ENCODE results near the gene P2RY2.

DNA sequence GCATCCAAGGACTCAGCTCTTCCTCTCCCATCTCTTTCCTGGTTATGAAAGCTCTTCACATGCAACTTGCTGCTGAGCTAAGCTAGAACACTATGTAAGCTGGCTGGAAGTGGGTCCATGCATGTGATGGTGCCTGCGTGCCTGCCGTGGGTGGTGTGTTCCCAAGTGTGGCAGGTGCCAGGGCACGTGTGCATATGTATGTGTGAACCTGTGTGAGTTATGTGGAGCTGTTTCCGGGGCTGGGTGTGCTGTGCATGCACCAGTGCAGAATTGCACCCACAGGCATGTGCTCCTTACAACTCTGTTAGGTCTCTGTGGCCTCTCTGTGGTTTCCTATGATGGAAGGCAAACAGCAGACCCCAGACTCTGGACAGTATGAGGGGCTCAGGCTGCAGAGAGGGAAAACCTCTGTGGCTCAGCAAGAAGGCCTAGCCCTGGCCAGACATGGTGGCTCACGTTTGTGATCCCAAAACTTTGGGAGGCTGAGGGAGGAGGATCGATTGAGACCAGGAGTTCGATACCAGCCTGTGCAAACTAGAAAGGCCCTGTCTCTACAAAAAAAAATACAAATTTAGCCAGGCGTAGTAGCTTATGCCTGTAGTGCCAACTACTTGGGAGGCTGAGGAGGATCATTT lies 49.9 kb downstream of the P2RY2 start:
- TF ChIP-seq SP4 (IDR thresholded peaks at IDR 0.05; ENCODE audit: low read length) (no peak), RBBP5 (IDR thresholded peaks at IDR 0.05; ENCODE audit: borderline replicate concordance, low read depth, low read length) (no peak), NRF1 (IDR thresholded peaks at IDR 0.05; ENCODE audit: low read depth, low read length) (no peak), EZH2 (IDR thresholded peaks at IDR 0.05; ENCODE audit: low read depth, low read length, severe bottlenecking) (no peak), CBX8 (IDR thresholded peaks at IDR 0.05; ENCODE audit: borderline replicate concordance, low read depth, low read length) (no peak), POLR2A (IDR thresholded peaks at IDR 0.05; ENCODE audit: control extremely low read depth in 1 of 2, low read depth in 2 of 2, low read length in 2 of 2) (no peak), YY1 (IDR thresholded peaks at IDR 0.05; ENCODE audit: low read depth, low read length) (no peak), BCL11A (IDR thresholded peaks at IDR 0.05; ENCODE audit: low read depth in 2 of 2, low read length in 2 of 2) (no peak), TCF12 (IDR thresholded peaks at IDR 0.05; ENCODE audit: low read depth, low read length) (no peak)
- TF ChIP-seq, protein P1, sequence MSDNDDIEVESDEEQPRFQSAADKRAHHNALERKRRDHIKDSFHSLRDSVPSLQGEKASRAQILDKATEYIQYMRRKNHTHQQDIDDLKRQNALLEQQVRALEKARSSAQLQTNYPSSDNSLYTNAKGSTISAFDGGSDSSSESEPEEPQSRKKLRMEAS (IDR thresholded peaks at IDR 0.05): no peak
- TF ChIP-seq, protein P2, sequence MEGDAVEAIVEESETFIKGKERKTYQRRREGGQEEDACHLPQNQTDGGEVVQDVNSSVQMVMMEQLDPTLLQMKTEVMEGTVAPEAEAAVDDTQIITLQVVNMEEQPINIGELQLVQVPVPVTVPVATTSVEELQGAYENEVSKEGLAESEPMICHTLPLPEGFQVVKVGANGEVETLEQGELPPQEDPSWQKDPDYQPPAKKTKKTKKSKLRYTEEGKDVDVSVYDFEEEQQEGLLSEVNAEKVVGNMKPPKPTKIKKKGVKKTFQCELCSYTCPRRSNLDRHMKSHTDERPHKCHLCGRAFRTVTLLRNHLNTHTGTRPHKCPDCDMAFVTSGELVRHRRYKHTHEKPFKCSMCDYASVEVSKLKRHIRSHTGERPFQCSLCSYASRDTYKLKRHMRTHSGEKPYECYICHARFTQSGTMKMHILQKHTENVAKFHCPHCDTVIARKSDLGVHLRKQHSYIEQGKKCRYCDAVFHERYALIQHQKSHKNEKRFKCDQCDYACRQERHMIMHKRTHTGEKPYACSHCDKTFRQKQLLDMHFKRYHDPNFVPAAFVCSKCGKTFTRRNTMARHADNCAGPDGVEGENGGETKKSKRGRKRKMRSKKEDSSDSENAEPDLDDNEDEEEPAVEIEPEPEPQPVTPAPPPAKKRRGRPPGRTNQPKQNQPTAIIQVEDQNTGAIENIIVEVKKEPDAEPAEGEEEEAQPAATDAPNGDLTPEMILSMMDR (IDR thresholded peaks at IDR 0.05; ENCODE audit: control extremely low read depth in 1 of 3, insufficient read depth in 1 of 3, low read depth in 1 of 3, low read length in 3 of 3): no peak
- TF ChIP-seq, protein P3, sequence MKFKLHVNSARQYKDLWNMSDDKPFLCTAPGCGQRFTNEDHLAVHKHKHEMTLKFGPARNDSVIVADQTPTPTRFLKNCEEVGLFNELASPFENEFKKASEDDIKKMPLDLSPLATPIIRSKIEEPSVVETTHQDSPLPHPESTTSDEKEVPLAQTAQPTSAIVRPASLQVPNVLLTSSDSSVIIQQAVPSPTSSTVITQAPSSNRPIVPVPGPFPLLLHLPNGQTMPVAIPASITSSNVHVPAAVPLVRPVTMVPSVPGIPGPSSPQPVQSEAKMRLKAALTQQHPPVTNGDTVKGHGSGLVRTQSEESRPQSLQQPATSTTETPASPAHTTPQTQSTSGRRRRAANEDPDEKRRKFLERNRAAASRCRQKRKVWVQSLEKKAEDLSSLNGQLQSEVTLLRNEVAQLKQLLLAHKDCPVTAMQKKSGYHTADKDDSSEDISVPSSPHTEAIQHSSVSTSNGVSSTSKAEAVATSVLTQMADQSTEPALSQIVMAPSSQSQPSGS (IDR thresholded peaks at IDR 0.05; ENCODE audit: low read length): no peak
